ENCODE results near the gene TMOD1. TPM values are rescaled to one million over a fixed set of nuclear protein-coding genes. Genes with fewer than 3 reads are reported as not detected.
"Not testable (repeated sequence)": the region's sequence is repeated elsewhere in the genome, so short reads cannot be mapped to it uniquely, and the experiment has no call there.

TMOD1 gene
- total RNA-seq, 4 donors from 2014 or later, result 33.4 to 38.6 (median 37.0) TPM

DNA sequence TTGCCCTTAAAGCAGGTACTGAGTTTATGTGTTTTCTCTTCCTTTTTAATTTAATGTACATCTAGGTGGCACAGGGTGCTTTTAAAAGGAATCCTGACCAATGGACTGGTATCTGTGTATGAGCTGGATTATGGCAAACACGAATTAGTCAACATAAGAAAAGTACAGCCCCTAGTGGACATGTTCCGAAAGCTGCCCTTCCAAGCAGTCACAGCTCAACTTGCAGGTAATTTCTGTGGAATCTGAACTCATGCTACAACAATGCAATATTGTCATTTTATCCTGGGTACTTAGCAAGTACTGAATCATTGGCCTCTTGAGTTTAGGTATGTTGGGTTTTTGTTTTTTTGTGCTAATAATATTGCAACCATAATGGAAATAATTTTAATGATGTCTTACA is 14.4 kb upstream of the TMOD1 start:
- intact Hi-C loops (cut with DNase I), result no loop called here
- H3K36me3 ChIP-seq, result peaks cover 5 to 8% of the 10 kb centered on the region in 2 donors
- H3K4me1 ChIP-seq, result peaks cover 17 to 18% of the 10 kb centered on the region in 2 donors
- H3K27me3 ChIP-seq, result no peaks in the 10 kb centered on the region
- no peak for DNase-seq
- H3K4me3 ChIP-seq (replicated peaks in 1 of 3), result no peak overlapping the region
- no peaks in the 10 kb centered on the region for H3K9me3 ChIP-seq
- TF ChIP-seq, protein P1, sequence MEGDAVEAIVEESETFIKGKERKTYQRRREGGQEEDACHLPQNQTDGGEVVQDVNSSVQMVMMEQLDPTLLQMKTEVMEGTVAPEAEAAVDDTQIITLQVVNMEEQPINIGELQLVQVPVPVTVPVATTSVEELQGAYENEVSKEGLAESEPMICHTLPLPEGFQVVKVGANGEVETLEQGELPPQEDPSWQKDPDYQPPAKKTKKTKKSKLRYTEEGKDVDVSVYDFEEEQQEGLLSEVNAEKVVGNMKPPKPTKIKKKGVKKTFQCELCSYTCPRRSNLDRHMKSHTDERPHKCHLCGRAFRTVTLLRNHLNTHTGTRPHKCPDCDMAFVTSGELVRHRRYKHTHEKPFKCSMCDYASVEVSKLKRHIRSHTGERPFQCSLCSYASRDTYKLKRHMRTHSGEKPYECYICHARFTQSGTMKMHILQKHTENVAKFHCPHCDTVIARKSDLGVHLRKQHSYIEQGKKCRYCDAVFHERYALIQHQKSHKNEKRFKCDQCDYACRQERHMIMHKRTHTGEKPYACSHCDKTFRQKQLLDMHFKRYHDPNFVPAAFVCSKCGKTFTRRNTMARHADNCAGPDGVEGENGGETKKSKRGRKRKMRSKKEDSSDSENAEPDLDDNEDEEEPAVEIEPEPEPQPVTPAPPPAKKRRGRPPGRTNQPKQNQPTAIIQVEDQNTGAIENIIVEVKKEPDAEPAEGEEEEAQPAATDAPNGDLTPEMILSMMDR (IDR thresholded peaks at IDR 0.05), result peak in 1 of 6 experiments; percentile 14
- no peak for TF ChIP-seq POLR2A (IDR thresholded peaks at IDR 0.05)
- 84 to 88% methylated on average over 2 of the region's 2 CpGs for WGBS, 2 donors
- no peak overlapping the region for H3K27ac ChIP-seq

- peaks cover 5 to 6% of the 10 kb centered on the region in 2 donors for H3K36me3 ChIP-seq
- no peak for DNase-seq
- no peak overlapping the region for H3K27ac ChIP-seq
- TF ChIP-seq, protein P1 (IDR thresholded peaks at IDR 0.05), result no peak
- H3K4me1 ChIP-seq, result peaks cover 17 to 20% of the 10 kb centered on the region in 2 donors
- WGBS, 2 donors, result 100% methylated on average over 1 of the region's 1 CpG
- H3K9me3 ChIP-seq, result no peaks in the 10 kb centered on the region
- no peaks in the 10 kb centered on the region for H3K27me3 ChIP-seq
- H3K4me3 ChIP-seq (replicated peaks in 1 of 3), result no peak overlapping the region
- intact Hi-C loops (cut with DNase I), result no loop called here
These were observed 13.6 kb upstream of the TMOD1 start for GRCh38 chr9:97487861-97488260.

DNA sequence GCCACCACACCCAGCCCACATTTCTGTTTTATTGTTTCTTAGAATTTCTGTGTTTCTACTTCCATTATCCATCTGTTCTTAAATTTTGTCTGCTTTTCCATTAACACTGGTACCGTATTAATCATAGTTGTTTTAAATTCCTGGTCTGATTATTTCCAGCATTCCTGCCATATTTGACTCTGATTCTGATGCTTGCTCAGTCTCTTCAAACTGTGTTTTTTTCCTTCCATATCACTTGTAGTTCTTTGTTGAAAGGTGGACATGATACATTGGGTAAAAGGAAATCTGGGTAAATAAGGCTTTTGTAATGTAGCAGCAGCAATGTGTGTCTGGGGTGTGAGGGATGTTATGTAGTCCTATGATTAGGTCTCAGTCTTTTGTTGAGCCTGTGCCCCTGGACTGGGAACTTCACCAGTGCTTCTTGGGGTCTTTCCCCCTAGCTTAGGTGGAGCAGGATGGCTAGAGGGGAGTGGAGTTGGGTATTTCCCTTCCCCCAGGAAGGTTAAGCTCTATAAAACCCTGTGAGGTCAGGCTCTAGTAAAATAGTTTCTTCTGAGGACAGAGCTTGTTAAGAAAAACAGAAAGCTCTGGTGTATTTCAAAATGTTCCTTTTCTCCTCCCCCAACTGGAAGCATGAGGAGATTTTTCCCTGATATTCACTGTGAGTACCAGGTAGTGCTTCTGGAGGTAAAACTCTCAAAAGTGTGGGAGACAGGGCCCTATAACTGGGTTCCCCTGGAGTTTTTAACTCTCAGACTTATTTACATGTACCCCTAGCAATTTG is 10.1 kb upstream of the TMOD1 start:
- WGBS, 2 donors, result 100% methylated on average over 1 of the region's 1 CpG
- DNase-seq, result no peak
- Histone ChIP-seq H3K9me3 (no peaks in the 10 kb centered on the region), H3K4me3 (replicated peaks in 1 of 3) (no peak overlapping the region), H3K36me3 (peaks cover 0 to 3% of the 10 kb centered on the region in 2 donors), H3K27me3 (no peaks in the 10 kb centered on the region), H3K27ac (peak overlapping the region; percentile 33 to 73 (median 60)), H3K4me1 (peaks cover 9 to 11% of the 10 kb centered on the region in 2 donors)
- peak in 1 of 2 donors; percentile 13 for TF ChIP-seq POLR2A (IDR thresholded peaks at IDR 0.05)
- TF ChIP-seq, protein P1 (IDR thresholded peaks at IDR 0.05), result no peak
- intact Hi-C loops (cut with DNase I), result no loop called here

DNA sequence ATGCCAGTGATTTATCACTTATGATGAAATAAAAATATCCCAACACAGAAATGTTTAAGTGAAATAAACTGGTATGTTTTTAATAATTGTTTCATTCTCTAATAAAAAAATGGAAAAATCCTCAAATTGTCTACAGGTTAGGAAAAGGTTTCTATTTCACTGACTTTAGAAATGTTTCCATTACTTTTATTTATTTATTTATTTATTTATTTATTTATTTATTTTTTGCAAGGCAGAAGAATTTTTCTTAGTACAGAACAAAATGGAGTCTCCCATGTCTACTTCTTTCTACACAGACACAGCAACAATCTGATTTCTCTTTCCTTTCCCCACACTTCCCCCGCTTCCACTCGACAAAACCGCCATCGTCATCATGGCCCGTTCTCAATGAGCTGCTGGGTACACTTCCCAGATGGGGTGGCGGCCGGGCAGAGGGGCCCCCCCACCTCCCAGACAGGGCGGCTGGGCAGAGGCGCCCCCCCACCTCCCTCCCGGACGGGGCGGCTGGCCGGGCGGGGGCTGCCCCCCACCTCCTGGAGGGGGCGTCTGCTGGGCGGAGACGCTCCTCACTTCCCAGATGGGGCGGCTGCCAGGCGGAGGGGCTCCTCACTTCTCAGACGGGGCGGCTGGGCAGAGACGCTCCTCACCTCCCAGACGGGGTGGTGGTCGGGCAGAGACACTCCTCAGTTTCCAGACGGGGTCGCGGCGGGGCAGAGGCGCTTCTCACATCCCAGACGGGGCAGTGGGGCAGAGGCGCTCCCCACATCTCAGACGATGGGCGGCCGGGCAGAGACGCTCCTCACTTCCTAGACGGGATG is 3.7 kb upstream of the TMOD1 start:
- DNase-seq; intact Hi-C loops (cut with DNase I): not testable (repeated sequence)
- WGBS, 2 donors, result 97% methylated on average over 15 to 22 of the region's 36 CpGs

GRCh38 chr9:97498846-97499245 is 2.6 kb upstream of the TMOD1 start:
- peaks cover 14 to 20% of the 10 kb centered on the region in 2 donors for H3K4me1 ChIP-seq
- H3K4me3 ChIP-seq (replicated peaks in 1 of 3); H3K9me3 ChIP-seq; H3K27ac ChIP-seq; intact Hi-C loops (cut with DNase I); DNase-seq; H3K27me3 ChIP-seq; H3K36me3 ChIP-seq: not testable (repeated sequence)
- WGBS, 2 donors, result 84 to 86% methylated on average over 5 of the region's 5 CpGs

More for the DNA sequence above, 3.7 kb upstream of the TMOD1 start:
- H3K27me3 ChIP-seq; H3K27ac ChIP-seq; H3K4me3 ChIP-seq (replicated peaks in 1 of 3); H3K4me1 ChIP-seq; H3K36me3 ChIP-seq; H3K9me3 ChIP-seq: not testable (repeated sequence)

DNA sequence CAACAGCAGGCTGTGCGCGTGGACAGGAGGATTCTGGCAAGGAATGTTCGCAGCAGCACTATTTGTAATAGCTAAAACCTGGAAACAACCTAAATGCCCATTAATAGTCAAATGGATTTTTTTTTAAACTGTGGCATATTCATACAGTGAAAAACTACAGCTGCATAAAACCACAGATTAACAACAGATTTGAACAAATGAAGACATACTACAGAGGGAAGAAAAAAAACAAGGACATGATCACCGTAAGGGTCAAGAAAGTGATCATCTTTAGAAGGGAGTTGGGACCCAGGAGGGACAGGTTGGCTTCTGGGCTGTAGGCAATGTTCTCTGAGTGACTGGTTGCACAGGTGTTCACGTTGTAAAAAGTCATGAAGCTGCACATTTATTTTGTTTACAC is 1.2 kb upstream of the TMOD1 start:
- H3K4me1 ChIP-seq, result peaks cover 28 to 34% of the 10 kb centered on the region in 2 donors
- H3K36me3 ChIP-seq, result no peaks in the 10 kb centered on the region
- no peak overlapping the region for H3K27ac ChIP-seq
- no peaks in the 10 kb centered on the region for H3K27me3 ChIP-seq
- WGBS, 2 donors, result 77% methylated on average over 5 of the region's 5 CpGs
- DNase-seq, result no peak
- no peaks in the 10 kb centered on the region for H3K9me3 ChIP-seq
- TF ChIP-seq, protein P1 (IDR thresholded peaks at IDR 0.05), result no peak
- TF ChIP-seq POLR2A (IDR thresholded peaks at IDR 0.05), result no peak
- H3K4me3 ChIP-seq (replicated peaks in 1 of 3), result no peak overlapping the region
- intact Hi-C loops (cut with DNase I), result no loop called here

Measured in thyroid gland (tissue), 4 donors.